ENCODE data around the gene JPT1. TPM values are rescaled to one million over a fixed set of nuclear protein-coding genes. Genes with fewer than 3 reads are reported as not detected.

The JPT1 gene
- polyA plus RNA-seq, 1 of the 3 experiments (the other 2 are of a cell fraction): 490 TPM

DNA sequence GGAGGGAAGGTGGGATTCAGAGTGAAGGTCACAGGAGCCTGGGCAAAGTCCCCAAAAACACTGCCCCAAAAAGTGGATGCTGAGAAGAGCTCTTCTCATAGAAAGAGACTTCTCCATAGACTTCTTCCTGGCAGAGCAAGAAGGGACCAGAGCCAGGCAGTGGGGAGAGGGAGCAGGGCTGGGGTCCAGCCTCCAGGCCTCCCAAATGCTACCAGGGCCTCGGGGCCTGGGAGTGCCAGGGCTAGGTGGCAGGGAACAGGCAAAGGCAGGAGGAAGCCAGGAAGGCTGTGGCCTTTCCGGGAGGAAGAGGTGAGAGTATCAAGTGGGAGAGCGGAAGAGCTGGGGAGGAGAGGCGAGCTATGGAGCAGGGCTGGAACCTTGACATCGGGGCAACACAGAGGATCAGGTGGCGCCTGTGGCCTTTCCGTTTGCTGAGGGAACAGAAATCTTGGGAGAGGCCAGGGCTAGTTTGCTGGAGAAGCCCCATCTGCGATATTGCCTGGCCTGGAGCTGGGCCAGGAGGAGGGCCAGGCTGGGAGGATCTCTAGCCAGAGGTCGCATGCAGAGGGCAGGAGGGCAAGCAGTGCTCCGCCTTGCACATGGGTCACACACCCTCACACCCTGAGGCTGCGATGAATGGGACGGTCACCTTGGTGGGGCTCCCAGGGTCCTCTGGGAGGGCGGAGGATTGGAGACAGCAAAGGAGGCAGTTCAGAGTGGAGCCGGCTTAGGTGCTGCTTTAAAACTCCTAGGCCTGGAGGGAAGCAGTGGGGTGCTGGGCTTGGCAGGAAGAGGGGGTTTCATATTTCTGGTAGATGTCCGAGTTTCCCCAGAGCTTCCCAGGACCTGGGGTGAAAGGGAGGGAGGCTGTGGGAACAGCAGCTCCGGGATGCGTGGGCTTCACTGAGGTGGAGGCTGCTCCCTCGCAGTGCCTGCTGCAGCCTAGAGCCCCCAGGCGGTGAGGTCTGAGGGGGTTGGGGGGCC is 63.1 kb downstream of the JPT1 start (continued):
- TF ChIP-seq, protein P1, sequence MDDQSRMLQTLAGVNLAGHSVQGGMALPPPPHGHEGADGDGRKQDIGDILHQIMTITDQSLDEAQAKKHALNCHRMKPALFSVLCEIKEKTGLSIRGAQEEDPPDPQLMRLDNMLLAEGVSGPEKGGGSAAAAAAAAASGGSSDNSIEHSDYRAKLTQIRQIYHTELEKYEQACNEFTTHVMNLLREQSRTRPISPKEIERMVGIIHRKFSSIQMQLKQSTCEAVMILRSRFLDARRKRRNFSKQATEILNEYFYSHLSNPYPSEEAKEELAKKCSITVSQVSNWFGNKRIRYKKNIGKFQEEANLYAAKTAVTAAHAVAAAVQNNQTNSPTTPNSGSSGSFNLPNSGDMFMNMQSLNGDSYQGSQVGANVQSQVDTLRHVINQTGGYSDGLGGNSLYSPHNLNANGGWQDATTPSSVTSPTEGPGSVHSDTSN (IDR thresholded peaks at IDR 0.05): no peak
- TF ChIP-seq EP300 (IDR thresholded peaks at IDR 0.05; ENCODE audit: borderline replicate concordance in 1 of 2, low read depth in 1 of 2, low read length in 1 of 2) (no peak), RAD21 (IDR thresholded peaks at IDR 0.05; ENCODE audit: low read length) (no peak), RFX5 (IDR thresholded peaks at IDR 0.05; ENCODE audit: low read length) (no peak)

- Histone ChIP-seq H2AFZ (ENCODE audit: low read depth) (no peak overlapping the region), H3K9me3 (no peaks in the 10 kb centered on the region), H3K27ac (ENCODE audit: low read depth in 2 of 2, low read length in 1 of 2) (no peak overlapping the region), H3K4me2 (no peak overlapping the region), H3K36me3 (replicated peaks in 1 of 2; ENCODE audit: control insufficient read depth in 1 of 2, insufficient read depth in 2 of 2, low read length in 1 of 2) (no peaks in the 10 kb centered on the region), H3K79me2 (ENCODE audit: insufficient read depth) (no peaks in the 10 kb centered on the region), H3K27me3 (ENCODE audit: insufficient read depth) (no peaks in the 10 kb centered on the region), H3F3A (replicated peaks; ENCODE audit: insufficient read depth) (peaks cover 2% of the 10 kb centered on the region), H4K20me1 (ENCODE audit: insufficient read depth) (no peaks in the 10 kb centered on the region), H3K9ac (no peak overlapping the region), H3K4me3 (ENCODE audit: low read depth in 2 of 2, low read length in 1 of 2) (no peak overlapping the region), H3K4me1 (ENCODE audit: control insufficient read depth in 1 of 2, insufficient read depth in 2 of 2, low read depth in 1 of 2, low read length in 1 of 2) (peaks cover 0 to 10% of the 10 kb centered on the region in 2 experiments; a peak in 1 of 4 replicates), H3K9me2 (no peaks in the 10 kb centered on the region)
- ChIA-PET POLR2A (no interaction called here), CTCF (interaction anchor here (1.2 to 2.8 kb wide), 6 partner anchors 11 to 40 kb away, joined by 3 to 23 read pairs (median 4); no protein-coding TSS in a partner anchor)
- 86% methylated on average over 9 of the region's 11 CpGs for WGBS (ENCODE audit: low lambda C conversion rate)
- no peak for DNase-seq
- TF ChIP-seq GABPA (IDR thresholded peaks at IDR 0.05; ENCODE audit: low read depth) (no peak), FOSL2 (IDR thresholded peaks at IDR 0.05; ENCODE audit: borderline replicate concordance, low read depth) (peak; percentile 32; the same call in 1 of the 2 replicates)
Measured at GRCh38 chr17:75088465-75089417, 65.6 kb downstream of the JPT1 start.

- DNase-seq: no peak
- TF ChIP-seq CTCF (IDR thresholded peaks at IDR 0.05) (no peak), JUND (IDR thresholded peaks at IDR 0.05) (no peak), MEF2A (IDR thresholded peaks at IDR 0.05; ENCODE audit: borderline replicate concordance, low read depth) (no peak), EP300 (IDR thresholded peaks at IDR 0.05; ENCODE audit: borderline replicate concordance in 1 of 2, low read depth in 1 of 2, low read length in 1 of 2) (no peak), SMC3 (IDR thresholded peaks at IDR 0.05; ENCODE audit: low read depth, low read length) (no peak), FOSL2 (IDR thresholded peaks at IDR 0.05; ENCODE audit: borderline replicate concordance, low read depth) (no peak), RCOR1 (IDR thresholded peaks at IDR 0.05; ENCODE audit: low read length) (no peak)
- TF ChIP-seq, protein P1 (IDR thresholded peaks at IDR 0.05): no peak
- TF ChIP-seq, protein P2, sequence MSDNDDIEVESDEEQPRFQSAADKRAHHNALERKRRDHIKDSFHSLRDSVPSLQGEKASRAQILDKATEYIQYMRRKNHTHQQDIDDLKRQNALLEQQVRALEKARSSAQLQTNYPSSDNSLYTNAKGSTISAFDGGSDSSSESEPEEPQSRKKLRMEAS (IDR thresholded peaks at IDR 0.05; ENCODE audit: low read depth): no peak
- no peaks in the 10 kb centered on the region for H3K9me2 ChIP-seq
- ChIA-PET CTCF (interaction anchor here (0.6 to 2.8 kb wide), 7 partner anchors 12 to 44 kb away, joined by 3 to 23 read pairs (median 4); partner anchors contain the start of gene NT5C), POLR2A (no interaction called here)
- H3K9ac ChIP-seq: no peak within 1 kb of the TSS
- no peak within 1 kb of the TSS for H3K4me2 ChIP-seq
- no peak within 1 kb of the TSS for H3K27ac ChIP-seq (ENCODE audit: low read depth in 2 of 2, low read length in 1 of 2)
- H3K27me3 ChIP-seq (ENCODE audit: insufficient read depth): no peaks in the 10 kb centered on the region
- H3F3A ChIP-seq (replicated peaks; ENCODE audit: insufficient read depth): peaks cover 2% of the 10 kb centered on the region
- no peak within 1 kb of the TSS for H2AFZ ChIP-seq (ENCODE audit: low read depth)
- WGBS (ENCODE audit: low lambda C conversion rate): 87% methylated on average over 68 of the region's 69 CpGs
- no peaks in the 10 kb centered on the region for H3K9me3 ChIP-seq
- H3K79me2 ChIP-seq (ENCODE audit: insufficient read depth): no peaks in the 10 kb centered on the region
- H3K4me1 ChIP-seq (ENCODE audit: control insufficient read depth in 1 of 2, insufficient read depth in 2 of 2, low read depth in 1 of 2, low read length in 1 of 2): peaks cover 0 to 10% of the 10 kb centered on the region in 2 experiments; a peak in 1 of 4 replicates
- H4K20me1 ChIP-seq (ENCODE audit: insufficient read depth): no peaks in the 10 kb centered on the region
- no peak within 1 kb of the TSS for H3K4me3 ChIP-seq (ENCODE audit: low read depth in 2 of 2, low read length in 1 of 2)
- H3K36me3 ChIP-seq (replicated peaks in 1 of 2; ENCODE audit: control insufficient read depth in 1 of 2, insufficient read depth in 2 of 2, low read length in 1 of 2): no peaks in the 10 kb centered on the region
Measured at GRCh38 chr17:75087558-75088453, 66.5 kb downstream of the JPT1 start, which contains the start of gene SLC16A5. TSS of gene SLC16A5 (plus strand) at chr17:75087954. CDS start at chr17:75093637, 5,683 bp downstream.
